Activated CD8-positive, alpha-beta memory T cell treated with anti-CD3 and anti-CD28 coated beads, Interleukin-2, amount 50 U/mL, for 24 hours (primary cell): ENCODE measurements around the gene LRRC63.
"Not testable (repeated sequence)": the region's sequence is repeated elsewhere in the genome, so short reads cannot be mapped to it uniquely, and the experiment has no call there.

Source experiments
- DNase-seq: peaks from one replicate; pipeline ENCODE4 v3.0.0-alpha.2; 2020; ENCODE audit errors: extremely low read depth

LRRC63 gene

DNA sequence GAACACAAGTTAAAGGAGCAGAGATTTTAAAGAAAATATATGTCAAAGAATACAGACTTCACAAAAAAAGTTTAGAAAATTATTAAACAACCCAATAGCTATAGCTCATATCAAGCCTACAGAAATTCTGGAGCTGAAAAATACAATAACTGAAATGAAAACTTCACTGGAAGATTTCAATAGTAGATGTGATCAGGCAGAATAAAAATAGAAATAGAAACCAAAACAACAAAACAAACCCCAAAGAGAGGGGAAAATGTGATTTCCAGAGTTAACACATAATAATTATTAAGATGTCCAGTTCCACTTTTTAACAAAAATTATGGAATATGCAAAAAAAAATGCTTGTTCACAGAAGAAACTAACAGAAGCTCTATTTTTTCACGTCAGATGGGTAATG is 23.6 kb downstream of the LRRC63 start:
- DNase-seq, result no peak

DNA sequence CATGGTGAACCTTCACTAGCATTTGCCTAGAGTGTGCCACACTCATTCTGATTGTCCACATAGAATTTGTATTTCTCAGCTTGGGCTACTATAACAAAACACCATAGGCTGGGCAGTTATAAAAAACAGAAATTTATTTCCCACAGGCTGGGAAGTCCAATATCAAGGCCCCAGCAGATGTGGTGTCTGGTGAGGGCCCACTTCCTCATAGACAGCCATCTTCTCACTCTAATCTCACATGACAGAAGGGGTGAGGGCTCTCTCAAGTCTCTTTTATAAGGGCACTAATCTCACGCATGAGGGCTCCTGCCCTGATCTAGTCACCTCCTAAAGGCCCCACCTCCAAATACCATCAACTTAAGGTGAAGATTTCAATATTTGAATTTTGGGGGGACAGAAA is 53.6 kb downstream of the LRRC63 start:
- no peak for DNase-seq

DNA sequence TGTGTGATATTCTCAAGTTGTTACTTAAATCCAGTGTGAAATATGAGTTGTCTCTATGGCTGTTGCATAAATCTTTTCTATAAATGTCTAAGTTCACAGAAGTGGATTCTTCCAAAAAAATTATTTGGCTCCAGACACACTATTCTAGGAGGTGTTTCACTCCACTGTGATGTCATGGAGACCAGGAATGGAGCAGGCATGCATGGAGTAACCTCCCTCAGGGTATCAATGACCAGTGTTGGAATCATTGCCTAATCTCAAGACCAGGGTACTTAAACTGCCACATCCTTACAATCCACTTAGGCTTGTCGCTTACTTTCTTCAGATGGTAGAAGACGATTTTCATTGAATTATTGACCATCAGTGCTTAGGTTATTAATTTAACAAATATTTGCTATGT is 55.4 kb downstream of the LRRC63 start:
- DNase-seq, result no peak

DNA sequence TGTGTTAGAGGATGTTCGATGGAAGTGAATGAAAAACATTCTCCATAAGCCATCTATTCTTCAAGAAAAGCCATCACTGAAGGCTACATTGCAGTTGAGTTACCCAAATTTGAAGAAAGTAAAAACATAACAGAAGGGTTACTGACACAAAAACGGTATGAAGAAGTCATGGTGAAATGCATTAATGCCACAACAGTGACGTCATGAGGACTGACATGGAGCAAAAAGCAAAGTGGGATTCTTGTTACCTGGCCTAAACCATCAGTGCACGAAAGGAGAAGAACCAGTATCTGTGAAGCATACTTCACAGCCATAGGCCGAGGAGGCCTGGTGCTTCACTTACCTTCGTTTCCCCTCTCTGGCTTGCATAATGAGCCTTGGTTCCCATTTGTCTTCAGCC is 58.7 kb downstream of the LRRC63 start:
- DNase-seq, result no peak

DNA sequence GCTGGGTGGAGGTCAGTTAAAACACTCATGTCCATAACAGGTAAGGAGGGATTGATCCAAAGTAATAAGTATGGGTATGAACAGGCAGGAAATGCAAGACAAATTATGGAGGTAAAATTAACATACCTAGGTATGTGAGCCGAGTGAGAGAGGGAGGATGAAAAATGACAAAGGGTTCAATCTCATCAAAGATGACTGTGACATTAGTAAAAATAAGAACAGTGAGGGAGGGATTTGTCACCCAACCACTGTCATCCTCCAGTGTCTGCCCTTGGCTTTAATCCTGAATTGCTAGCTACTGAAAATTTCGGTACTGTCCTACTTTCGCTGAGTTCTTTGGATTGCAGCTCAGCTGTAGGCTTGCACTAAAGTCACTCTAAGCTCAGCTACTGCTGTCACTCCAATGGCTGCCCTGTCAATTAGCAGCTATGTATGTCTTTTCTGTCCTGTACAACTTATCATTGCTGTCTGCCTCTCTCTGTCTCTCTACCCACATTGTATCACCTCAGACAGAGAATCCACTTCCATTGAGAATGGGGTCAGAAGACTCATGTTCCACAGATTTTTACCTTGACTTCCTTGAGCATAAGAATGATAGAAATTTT is 62.5 kb downstream of the LRRC63 start:
- no peak for DNase-seq

DNA sequence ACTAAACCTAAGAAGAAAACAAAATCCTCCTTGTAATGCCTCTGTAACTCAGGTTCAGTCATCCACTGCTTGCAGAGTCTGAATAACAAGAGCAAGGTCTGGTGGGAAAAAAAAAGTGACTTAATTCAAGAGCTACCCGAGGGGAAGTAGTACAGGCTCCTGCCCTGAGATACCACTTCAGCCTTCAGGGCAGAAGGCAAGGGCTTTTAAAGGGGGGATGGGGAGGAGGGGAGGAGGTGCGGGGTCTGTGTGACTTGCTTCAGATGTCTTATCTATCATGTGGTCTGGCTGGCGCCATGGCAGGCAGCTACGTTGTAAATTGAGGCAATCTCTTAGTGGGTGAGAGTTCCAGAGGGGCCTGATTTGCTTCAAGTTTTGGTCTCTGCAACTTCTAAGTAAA is 66.7 kb downstream of the LRRC63 start:
- no peak for DNase-seq

DNA sequence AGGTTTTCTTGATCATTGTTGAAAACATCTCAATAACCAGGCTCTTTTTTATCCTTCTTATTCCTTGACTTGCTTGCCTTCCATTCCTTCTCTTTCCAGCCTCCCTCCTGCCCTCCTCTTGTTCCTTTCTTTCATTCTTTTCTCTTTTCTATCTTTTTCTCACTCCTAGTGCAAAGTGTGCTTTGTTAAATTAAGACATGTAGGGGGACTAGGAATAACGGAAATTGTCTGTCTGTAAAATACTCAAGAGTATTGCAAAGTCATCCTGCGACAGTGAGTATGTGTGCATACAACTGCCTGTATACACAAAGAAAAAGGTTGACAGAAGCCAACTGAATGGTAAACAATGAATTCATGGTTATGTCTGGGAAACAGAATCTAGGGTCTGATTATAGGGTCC is 70.1 kb downstream of the LRRC63 start:
- no peak for DNase-seq

DNA sequence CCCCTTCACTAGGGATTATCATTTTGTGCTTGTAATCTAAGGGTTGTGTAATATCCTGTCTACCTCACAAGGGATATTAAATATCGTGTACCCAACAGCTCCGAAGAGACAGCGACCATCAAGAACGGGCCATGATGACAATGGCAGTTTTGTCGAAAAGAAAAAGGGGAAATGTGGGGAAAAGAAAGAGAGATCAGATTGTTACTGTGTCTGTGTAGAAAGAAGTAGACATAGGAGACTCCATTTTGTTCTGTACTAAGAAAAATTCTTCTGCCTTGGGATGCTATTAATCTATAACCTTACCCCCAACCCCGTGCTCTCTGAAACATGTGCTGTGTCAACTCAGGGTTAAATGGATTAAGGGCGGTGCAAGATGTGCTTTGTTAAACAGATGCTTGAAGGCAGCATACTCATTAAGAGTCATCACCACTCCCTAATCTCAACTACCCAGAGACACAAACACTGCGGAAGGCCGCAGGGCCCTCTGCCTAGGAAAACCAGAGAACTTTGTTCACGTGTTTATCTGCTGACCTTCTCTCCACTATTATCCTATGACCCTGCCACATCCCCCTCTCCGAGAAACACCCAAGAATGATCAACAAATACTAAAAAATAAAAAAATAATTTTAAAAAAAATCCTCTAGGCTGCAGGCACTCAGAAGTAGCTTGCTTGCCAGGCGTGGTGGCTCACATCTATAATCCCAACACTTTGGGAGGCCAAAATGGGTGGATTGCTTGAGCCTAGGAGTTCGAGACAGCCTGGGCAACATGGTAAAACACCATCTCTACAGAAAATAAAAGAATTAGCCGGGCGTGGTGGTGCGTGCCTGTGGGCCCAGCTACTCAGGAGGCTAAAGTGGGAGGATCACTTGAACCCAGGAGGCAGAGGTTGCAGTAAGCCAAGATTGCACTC is 72.4 kb downstream of the LRRC63 start:
- DNase-seq, result not testable (repeated sequence)

DNA sequence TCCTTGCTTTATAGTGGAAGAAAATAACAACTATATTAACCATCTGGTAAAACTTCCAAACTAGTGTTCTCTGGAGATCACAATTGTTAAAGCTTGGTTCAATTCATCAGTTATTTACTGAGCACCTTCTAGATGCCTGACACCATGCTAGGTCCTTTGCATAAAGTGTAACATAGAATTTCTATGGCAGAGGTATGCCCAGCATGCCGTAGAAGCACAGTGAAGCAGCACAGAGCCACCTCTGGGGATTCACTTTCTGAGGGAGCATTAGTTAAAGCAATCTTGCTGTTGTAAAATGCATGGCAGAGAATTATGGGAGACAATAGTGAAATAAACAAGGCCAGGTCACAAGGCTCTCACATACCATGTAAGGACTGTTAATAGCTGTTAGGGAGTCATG is 75.2 kb downstream of the LRRC63 start:
- DNase-seq, result no peak

DNA sequence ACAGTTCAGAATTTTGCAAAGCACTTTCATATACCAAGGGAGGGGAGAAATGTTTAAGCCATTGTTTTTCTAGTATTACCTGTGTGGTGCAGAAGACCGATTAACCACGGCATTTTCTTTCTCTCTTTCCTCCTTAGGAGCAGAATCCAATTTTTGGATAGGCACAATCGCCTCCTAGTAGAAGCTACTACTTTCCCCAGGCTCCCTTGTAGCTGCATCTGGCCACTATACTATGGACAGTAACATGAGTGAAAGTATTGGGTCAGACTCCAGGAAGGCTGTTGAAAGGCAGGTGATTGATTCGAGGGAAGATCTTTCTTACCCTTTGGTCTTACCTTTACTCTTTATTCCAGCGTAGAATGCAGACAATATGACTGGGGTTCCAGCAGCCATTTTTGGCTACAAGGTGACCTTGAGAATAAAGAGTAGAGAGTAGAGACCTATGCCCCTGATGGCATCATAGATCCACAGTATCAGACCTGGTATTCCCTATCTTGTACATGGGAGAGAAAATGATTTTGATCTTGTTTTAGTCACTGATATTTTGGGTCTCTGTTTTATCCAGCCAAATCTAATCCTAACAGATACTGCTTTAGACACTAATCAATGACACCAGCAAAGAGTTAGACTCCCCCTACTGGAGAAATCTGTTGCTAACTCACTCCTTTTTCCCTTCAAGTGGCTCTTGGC is 77.0 kb downstream of the LRRC63 start:
- DNase-seq, result no peak

DNA sequence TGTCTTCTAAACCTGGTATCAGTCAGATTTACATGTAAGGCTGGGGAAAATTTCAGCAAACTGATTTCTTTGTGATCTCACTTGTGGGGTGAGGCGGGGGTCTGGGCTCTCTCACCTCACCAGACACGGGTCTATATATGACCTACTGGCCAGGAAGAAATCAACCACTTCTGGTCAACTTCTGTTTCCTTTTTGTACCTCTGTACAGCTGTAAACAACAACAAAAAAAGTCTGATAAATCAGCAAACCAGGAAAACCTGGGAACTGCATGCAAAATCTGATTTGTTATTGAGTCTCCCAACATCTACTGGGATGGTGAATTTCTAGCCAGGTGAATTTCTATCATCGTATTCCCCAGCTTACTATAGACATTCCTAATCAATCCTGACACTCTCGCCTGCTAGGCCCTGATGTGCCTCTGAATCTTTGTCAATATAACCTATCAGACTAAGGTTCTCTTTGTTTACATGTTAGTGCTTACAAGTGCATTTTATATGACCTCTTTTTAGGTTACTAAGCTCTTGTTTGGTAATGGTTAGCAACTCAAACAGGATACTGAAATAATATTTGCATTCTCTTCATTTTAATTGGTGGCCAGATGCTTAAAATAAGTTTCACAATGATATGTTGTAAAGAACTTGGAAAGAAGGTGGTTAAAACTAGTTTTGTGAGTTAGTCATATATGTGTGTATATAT is 77.7 kb downstream of the LRRC63 start:
- DNase-seq, result no peak

DNA sequence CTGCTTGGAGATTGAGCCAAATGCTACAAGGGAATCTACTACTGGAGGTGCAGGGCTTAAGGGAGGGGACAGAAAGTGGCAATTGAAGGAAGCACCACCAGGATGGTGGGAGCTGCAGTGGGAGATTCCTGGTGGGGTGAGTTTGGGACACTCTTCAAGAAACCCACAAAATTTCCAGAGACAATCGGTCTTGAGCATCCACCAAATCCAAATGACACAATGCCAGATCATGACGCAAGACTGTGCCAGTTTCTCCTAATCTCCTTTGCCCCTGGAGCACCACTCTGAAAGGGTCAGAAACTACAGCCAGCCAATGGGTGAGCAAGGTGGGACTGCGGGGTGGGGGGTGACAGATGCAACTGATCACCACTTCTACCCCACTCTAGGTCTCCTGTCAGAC is 78.7 kb downstream of the LRRC63 start:
- no peak for DNase-seq

DNA sequence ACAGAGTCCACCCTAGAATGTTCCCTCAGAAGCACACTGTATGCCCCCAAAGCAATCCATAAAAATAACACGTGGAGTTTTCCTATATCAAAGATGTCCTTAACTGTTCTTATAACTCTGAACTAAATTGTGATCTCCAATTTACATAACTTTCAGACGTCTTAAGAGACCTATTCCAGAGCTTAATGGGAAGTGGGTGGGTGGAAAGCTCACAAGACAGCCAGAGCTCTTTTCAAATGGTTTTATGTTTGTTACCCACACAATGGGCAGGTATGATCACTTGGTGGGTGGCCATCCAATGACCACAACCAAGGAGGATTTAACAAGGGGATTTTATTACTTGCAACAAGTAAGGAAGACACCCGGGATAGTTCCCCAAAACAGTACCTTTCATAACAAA is 81.7 kb downstream of the LRRC63 start:
- DNase-seq, result no peak

DNA sequence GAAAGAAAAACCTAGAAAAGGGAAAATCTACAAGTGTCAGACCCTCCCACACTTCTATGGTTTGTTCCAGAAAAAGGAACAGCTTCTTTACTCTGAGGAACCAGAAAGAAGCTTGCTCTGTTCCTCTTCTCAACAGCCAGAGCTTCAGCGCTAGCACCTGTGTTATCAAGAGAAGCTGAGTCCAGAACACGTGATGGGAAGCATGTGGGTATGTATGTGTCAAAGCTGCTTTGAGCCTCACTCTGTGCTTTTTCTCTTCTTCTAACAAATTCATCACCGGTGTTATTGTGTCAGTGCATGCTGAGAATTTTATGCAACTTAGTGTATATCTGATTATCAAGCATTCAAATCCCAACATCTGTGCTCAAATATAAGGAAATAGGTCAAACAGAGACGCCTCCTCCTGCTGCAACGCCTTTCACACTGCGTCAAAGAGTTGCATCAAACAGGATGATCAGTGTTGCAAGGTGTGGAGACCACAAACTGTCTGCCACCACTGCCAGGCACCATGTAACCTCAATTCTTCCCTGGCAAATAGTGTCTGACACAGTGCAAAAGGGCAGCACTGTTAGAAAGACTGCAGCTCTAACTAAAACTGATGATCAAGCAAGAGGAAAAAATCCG is 83.9 kb downstream of the LRRC63 start:
- peak; percentile 20 for DNase-seq

DNA sequence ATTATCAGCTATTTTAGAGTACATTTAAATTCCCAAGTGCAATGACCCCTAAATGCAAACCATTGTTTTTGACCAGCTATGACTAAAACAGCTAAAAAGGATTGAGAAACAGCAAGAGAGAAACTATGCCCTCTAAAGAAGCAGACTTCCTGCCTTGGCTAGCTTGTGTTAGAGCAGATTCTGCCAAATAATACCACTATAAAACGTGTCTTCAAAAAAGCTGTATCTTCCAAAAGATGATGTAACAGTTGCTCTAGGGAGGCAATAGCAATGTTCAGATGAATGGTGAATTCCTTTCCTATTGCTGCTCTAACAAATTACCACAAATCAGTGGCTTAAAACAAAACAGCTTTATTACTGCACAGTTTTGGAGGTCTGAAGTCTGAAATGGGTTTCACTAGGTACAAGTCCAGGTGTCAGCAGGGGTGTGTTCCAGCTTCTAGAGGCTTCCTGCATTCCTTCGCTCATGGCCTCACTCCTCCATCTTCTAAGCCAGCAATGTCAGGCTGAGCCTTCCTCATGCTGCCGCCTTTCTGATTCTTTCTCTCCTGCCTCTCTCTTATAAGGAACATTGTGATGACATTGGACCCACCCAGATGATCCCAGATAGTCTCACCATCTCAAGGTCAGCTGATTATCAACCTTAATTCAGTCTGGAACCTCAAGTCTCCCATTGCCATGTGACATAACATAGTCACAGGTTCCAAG is 84.5 kb downstream of the LRRC63 start:
- no peak for DNase-seq

DNA sequence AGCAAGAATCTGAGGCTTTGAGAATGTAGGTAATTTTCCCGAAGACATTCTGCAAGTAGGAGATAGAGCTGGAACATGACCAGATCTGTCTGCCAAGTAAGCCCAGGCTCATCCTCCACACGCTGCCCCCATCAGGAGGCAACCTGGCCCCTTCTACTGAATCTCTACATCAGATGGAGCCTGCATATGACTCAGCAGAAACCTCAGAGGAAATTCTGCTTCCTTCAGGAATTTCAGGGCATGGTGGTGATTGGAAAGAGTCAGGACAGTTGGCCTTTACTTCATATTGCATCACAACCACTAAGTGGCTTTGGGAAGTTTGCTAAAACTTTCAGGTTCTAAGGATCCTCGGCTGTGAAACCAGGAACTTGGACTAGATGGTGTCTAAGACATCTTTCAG is 85.2 kb downstream of the LRRC63 start:
- DNase-seq, result no peak

DNA sequence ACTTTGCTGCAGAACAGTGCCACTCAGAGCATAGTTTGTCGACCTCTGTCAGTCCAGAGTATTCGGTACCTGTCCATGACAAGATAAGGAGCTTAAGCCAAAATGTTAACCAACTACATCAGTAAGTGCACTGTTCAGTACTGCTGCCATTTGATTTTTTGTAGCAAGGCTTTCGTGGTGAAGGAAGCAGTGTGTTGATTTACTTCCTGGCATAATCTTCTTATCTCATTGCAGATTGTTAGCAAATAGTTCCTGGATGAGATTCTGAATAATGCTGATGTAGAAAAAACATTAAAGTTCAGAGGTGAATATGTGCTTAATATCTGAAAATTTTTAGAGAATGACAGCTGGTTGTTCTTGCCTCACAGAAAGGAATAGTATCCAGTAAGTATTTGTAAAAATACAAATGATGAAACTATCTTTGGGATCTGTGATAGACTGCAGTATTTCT is 85.7 kb downstream of the LRRC63 start:
- DNase-seq, result no peak

DNA sequence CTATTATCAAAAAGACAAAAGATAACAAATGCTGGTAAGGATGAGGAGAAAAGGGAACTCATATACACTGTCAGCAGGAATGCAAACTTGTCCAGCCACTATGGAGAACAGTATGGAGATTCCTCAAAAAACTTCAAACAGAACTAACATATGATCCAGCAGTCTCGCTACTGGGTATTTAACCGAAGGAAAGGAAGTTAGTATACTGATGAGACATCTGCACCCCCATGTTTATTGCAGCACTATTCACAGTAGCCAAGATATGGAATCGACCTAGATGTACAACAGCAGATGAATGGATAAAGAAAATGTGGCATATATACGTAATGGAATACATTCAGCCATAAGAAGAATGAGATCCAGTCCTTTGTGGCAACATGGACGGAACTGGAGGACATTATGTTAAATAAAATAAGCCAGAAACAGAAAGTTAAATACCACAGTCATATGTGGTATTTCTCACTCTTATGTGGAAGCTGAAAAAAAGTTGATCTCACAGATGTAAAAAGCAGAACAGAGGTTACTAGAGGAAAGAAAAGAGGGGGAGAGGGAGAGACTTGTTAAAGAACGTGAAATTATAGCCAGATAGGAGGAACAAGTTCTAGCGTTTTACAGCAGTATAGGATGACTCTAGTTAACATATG is 92.1 kb downstream of the LRRC63 start:
- DNase-seq, result no peak

DNA sequence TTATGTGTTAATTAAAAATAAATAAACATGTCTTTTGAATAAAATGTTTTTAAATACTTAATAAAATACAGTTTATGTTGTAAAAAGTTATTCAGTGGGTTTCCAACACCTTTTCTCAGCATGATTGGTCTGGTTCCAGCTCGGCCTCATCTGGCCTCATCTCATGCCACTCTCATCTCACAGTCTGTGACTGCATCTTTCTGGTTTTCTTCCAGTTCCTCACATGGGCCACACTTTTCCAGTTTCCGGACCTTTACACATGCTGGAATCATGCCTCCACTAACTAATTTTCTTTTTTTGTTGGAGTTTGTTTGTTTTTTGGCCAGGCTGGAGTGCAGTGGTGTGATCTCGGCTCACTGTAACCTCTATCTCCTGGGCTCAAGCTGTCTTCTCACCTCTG is 92.8 kb downstream of the LRRC63 start:
- DNase-seq, result no peak

DNA sequence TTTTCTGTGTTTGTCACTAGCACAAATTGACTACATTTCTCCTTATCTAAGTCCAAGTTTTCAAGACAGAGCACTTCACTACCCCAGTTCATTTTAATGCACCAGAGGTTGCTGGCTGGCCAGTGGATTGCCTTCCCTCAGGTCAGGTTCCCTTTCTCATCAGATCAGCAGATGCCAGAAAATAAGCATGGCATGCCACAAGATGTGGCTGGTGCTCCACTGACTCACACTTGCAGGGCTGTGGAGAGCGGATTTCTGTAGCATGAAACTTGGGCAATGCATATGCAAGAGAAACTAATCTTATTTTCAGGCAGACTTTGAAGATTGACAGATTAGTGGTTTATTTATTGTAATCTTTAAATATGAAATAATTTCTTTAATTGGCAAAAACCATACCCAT is 95.8 kb downstream of the LRRC63 start:
- DNase-seq, result no peak

DNA sequence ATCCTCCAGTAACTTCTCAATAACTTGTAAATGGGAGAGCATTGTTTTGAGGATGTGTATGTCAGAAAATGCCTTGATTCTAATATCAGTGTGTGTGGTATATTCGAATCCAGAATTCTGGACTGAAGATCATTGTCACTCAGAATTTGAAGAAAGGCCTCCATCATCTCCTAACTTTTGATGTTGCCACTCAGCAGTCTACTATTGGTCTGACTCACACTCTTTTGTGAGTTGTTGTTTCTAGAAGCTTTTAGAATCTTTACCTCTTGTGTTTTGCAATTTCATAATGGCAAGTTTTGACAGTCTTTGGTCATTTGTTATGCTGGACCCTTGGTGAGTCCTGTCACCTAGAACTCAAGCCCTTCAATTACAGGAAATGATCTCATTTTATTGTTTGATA is 98.3 kb downstream of the LRRC63 start:
- no peak for DNase-seq
